ENCODE measurements around the gene POLE2. TPM values are rescaled to one million over a fixed set of nuclear protein-coding genes. Genes with fewer than 3 reads are reported as not detected.

The POLE2 gene
- total RNA-seq, 1 experiment from 2014 or later: 17.4 TPM

GRCh38 chr14:49679271-49679670 is 8.7 kb downstream of the POLE2 start:
- Histone ChIP-seq H3K27ac (ENCODE audit: low read length) (no peak overlapping the region), H3K4me1 (ENCODE audit: control insufficient read depth, insufficient read depth, low read length) (no peaks in the 10 kb centered on the region), H3K4me3 (ENCODE audit: low read depth in 2 of 2, low read length in 2 of 2) (no peak overlapping the region), H3K9me3 (ENCODE audit: control insufficient read depth, insufficient read depth, low read depth, low read length) (no peaks in the 10 kb centered on the region), H3K27me3 (ENCODE audit: control insufficient read depth, insufficient read depth, low read length) (no peaks in the 10 kb centered on the region), H3K36me3 (ENCODE audit: control insufficient read depth, insufficient read depth, low read length) (peaks cover 7% of the 10 kb centered on the region; the same call in 1 of the 2 replicates)
- POLR2A ChIA-PET: no interaction called here
- in situ Hi-C loops (cut with HindIII; ENCODE audit: low pct_unique_long_range_greater_than_20kb, low sequenced_read_pairs) (no loop called here), intact Hi-C loops (cut with micrococcal nuclease; ENCODE audit: unreplicated experiment) (no loop called here)
- TF ChIP-seq CTCF (IDR thresholded peaks at IDR 0.05) (no peak), POLR2AphosphoS5 (IDR thresholded peaks at IDR 0.05; ENCODE audit: low read depth, low read length) (no peak)
- CTCF ChIA-PET: no interaction called here
- ATAC-seq (no peak), DNase-seq (ENCODE audit: low read depth, low spot score) (no peak)
- no TSS peak for BruUV-seq (replicated peaks)

- Histone ChIP-seq H3K9me3 (ENCODE audit: control insufficient read depth, insufficient read depth, low read depth, low read length) (no peaks in the 10 kb centered on the region), H3K4me3 (ENCODE audit: low read depth in 2 of 2, low read length in 2 of 2) (no peak overlapping the region), H3K27ac (ENCODE audit: low read length) (no peak overlapping the region), H3K36me3 (ENCODE audit: control insufficient read depth, insufficient read depth, low read length) (peaks cover 6% of the 10 kb centered on the region; the same call in 1 of the 2 replicates), H3K27me3 (ENCODE audit: control insufficient read depth, insufficient read depth, low read length) (no peaks in the 10 kb centered on the region), H3K4me1 (ENCODE audit: control insufficient read depth, insufficient read depth, low read length) (no peaks in the 10 kb centered on the region)
- DNase-seq (ENCODE audit: low read depth, low spot score): no peak
- in situ Hi-C loops (cut with HindIII; ENCODE audit: low pct_unique_long_range_greater_than_20kb, low sequenced_read_pairs): no loop called here
- POLR2A ChIA-PET: no interaction called here
- intact Hi-C loops (cut with micrococcal nuclease; ENCODE audit: unreplicated experiment): no loop called here
- peak; percentile 66; the same call in 1 of the 2 replicates for ATAC-seq
- TF ChIP-seq REST (IDR thresholded peaks at IDR 0.05; ENCODE audit: insufficient read depth in 1 of 2, low read depth in 2 of 2, low read length in 1 of 2): no peak
- TF ChIP-seq TCF7L2 (IDR thresholded peaks at IDR 0.05; ENCODE audit: low read depth, low read length): no peak
- TF ChIP-seq CTCF (IDR thresholded peaks at IDR 0.05): no peak
- no peak for TF ChIP-seq SIN3A (IDR thresholded peaks at IDR 0.05; ENCODE audit: borderline replicate concordance, insufficient read depth, low read depth, low read length)
- no peak for TF ChIP-seq POLR2AphosphoS5 (IDR thresholded peaks at IDR 0.05; ENCODE audit: low read depth, low read length)
- no TSS peak for BruUV-seq (replicated peaks)
- CTCF ChIA-PET: no interaction called here
These were observed 10.4 kb downstream of the POLE2 start for GRCh38 chr14:49677643-49678042.

Data from Panc1 (cell line).